ENCODE results near the gene MACROD2.
"Not testable (repeated sequence)": the region's sequence is repeated elsewhere in the genome, so short reads cannot be mapped to it uniquely, and the experiment has no call there.

MACROD2 gene

GRCh38 chr20:16005021-16005914 lies 2010.0 kb downstream of the MACROD2 start:
- no peak for DNase-seq

- no peak for DNase-seq
Measured at GRCh38 chr20:16005915-16006493, 2010.7 kb downstream of the MACROD2 start.

- DNase-seq, result no peak
Measured at GRCh38 chr20:16007164-16007563, 2011.8 kb downstream of the MACROD2 start.

- no peak for DNase-seq
Measured at GRCh38 chr20:16007962-16008361, 2012.6 kb downstream of the MACROD2 start.

- DNase-seq, result no peak
Measured at GRCh38 chr20:16011056-16011455, 2015.7 kb downstream of the MACROD2 start.

GRCh38 chr20:16011519-16011918 lies 2016.2 kb downstream of the MACROD2 start:
- DNase-seq, result no peak

- not testable (repeated sequence) for DNase-seq
Measured at GRCh38 chr20:16012934-16013333, 2017.6 kb downstream of the MACROD2 start.

GRCh38 chr20:16013631-16014030 lies 2018.3 kb downstream of the MACROD2 start:
- DNase-seq, result no peak

GRCh38 chr20:16014436-16014835 lies 2019.1 kb downstream of the MACROD2 start:
- no peak for DNase-seq

- DNase-seq, result peak; percentile 6
Measured at GRCh38 chr20:16017656-16018055, 2022.3 kb downstream of the MACROD2 start.

- DNase-seq, result peak; percentile 21
Measured at GRCh38 chr20:16018881-16019280, 2023.6 kb downstream of the MACROD2 start.

- DNase-seq, result peak; percentile 66
Measured at GRCh38 chr20:16020971-16021370, 2025.7 kb downstream of the MACROD2 start.

GRCh38 chr20:16025084-16025483 lies 2029.8 kb downstream of the MACROD2 start:
- no peak for DNase-seq

- no peak for DNase-seq
Measured at GRCh38 chr20:16027686-16028085, 2032.4 kb downstream of the MACROD2 start.

- DNase-seq, result no peak
Measured at GRCh38 chr20:16028923-16029322, 2033.6 kb downstream of the MACROD2 start.

GRCh38 chr20:16030253-16030652 lies 2034.9 kb downstream of the MACROD2 start:
- DNase-seq, result no peak

GRCh38 chr20:16035576-16035975 lies 2040.3 kb downstream of the MACROD2 start:
- DNase-seq, result no peak

GRCh38 chr20:16036331-16036730 lies 2041.0 kb downstream of the MACROD2 start:
- no peak for DNase-seq

- no peak for DNase-seq
Measured at GRCh38 chr20:16040742-16041141, 2045.4 kb downstream of the MACROD2 start.

GRCh38 chr20:16042731-16043130 lies 2047.4 kb downstream of the MACROD2 start:
- DNase-seq, result no peak

- no peak for DNase-seq
Measured at GRCh38 chr20:16043931-16044330, 2048.6 kb downstream of the MACROD2 start.

- DNase-seq, result no peak
Measured at GRCh38 chr20:16048876-16049275, 2053.6 kb downstream of the MACROD2 start.

GRCh38 chr20:16049529-16050093 lies 2054.3 kb downstream of the MACROD2 start:
- DNase-seq, result no peak

- no peak for DNase-seq
Measured at GRCh38 chr20:16050366-16050765, 2055.1 kb downstream of the MACROD2 start.

All from fibroblast of skin of back (primary cell).